GM19463 (cell line): Measurements from ENCODE around the gene DNAJC30.

Experiments
- ATAC-seq: cut with Tn5 transposase; IDR thresholded peaks from one replicate; pipeline ENCODE4 v1.9.1; 2021; ENCODE audit warnings: mild to moderate bottlenecking, moderate library complexity; ENCODE audit not compliant: unreplicated experiment

DNAJC30 gene

GRCh38 chr7:73650524-73650923, 32.7 kb downstream of the DNAJC30 start:
- no peak for ATAC-seq

- ATAC-seq, result no peak
Observed at GRCh38 chr7:73649576-73649975, 33.7 kb downstream of the DNAJC30 start.

- ATAC-seq, result no peak
Observed at GRCh38 chr7:73648593-73649332, 34.5 kb downstream of the DNAJC30 start.

GRCh38 chr7:73647725-73648592, 35.3 kb downstream of the DNAJC30 start:
- no peak for ATAC-seq

GRCh38 chr7:73646785-73647724, 36.2 kb downstream of the DNAJC30 start:
- ATAC-seq, result no peak

GRCh38 chr7:73645643-73646174, 37.5 kb downstream of the DNAJC30 start:
- ATAC-seq, result no peak

- no peak for ATAC-seq
Observed at GRCh38 chr7:73644688-73645286, 38.5 kb downstream of the DNAJC30 start.

GRCh38 chr7:73642834-73643233, 40.4 kb downstream of the DNAJC30 start:
- ATAC-seq, result no peak

- ATAC-seq, result no peak
Observed at GRCh38 chr7:73638911-73639310, 44.3 kb downstream of the DNAJC30 start.

GRCh38 chr7:73635428-73636200, 47.6 kb downstream of the DNAJC30 start:
- no peak for ATAC-seq

GRCh38 chr7:73633844-73634243, 49.4 kb downstream of the DNAJC30 start:
- ATAC-seq, result no peak

GRCh38 chr7:73633323-73633722, 49.9 kb downstream of the DNAJC30 start:
- no peak for ATAC-seq

- ATAC-seq, result no peak
Observed at GRCh38 chr7:73631558-73631957, 51.7 kb downstream of the DNAJC30 start.
